CD4-positive, alpha-beta T cell treated with Interleukin-4 for 4 hours (primary cell): ENCODE results near the gene MMP20.
A peak's percentile ranks its signal among the peaks of the same experiment; 100 is the strongest.

ENCODE experiments used
- DNase-seq: peaks from one replicate; pipeline ENCODE4 v3.0.0-alpha.2; 2020

Gene MMP20

DNA sequence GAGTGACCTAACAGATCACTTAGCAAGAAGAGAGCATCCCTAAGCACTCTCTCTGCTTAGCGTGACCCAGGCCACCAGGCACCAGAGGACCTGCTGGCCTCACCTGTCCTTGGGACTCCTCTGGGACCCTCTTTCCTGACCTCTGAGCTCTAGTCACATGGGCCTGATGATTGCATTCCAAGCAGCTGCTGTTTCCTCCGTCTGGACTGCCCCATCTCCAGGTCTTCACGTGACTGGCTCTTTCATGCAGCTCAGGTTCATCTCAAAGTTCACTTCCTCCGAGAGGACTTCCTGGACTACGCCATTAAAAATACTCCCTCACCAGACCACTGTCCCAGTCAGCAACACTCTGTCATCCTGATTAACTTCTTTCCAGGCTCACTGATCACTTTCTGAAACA is 2.9 kb downstream of the MMP20 start:
- DNase-seq = no peak

DNA sequence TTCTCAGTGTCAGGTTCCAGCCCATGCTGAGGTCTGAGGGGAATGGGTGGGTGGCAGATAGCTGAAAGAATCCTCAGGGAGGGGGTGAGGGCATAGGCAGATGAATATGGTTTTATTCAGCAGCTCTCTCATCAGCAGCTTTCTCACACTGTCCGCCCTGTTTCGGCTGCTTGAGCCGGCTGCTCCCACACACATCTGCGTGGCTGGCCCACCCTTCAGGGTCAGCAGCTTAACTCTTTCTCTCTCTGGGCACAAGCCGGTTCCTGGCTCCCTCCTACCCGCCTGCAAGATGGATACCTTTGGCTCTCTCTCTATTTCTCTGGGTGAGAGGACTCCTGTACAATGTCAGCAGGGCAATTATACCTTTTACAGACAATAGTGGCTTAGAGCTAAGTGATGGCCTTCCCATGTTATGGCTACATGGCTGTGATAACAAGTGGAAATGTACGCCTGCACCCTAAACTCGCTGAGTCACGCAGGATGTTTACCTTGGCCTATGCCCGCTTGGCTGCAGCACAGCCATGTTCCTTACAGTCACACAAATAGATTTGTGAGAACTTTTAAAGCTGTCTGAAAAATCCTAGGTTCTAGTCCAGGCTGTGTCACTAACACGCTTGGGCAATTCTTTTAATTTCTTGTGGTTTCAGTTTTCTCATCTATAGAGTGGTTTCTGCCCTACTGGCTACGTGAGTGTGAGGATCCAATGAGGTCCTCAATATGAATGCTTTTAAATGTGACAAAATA is 4.1 kb downstream of the MMP20 start:
- DNase-seq = no peak

DNA sequence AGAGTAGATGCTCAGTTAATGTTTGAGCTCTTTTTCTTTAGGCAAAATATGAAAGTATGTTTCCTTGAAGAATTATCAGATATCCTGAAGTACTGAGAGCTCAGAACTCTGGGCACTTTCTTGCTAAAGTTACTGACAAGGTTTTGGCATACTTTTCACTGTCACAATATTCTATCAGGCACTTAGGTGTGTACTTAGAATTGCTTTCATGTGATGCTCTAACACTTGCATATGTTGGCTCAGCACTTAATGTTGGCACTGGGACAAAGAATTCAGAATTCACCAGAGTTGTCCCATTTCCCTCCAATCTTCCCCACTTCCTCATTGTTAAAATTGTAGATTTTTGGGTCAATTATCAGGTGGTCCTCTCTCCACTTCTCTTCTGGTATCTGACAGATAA is 5.0 kb downstream of the MMP20 start:
- DNase-seq = no peak

DNA sequence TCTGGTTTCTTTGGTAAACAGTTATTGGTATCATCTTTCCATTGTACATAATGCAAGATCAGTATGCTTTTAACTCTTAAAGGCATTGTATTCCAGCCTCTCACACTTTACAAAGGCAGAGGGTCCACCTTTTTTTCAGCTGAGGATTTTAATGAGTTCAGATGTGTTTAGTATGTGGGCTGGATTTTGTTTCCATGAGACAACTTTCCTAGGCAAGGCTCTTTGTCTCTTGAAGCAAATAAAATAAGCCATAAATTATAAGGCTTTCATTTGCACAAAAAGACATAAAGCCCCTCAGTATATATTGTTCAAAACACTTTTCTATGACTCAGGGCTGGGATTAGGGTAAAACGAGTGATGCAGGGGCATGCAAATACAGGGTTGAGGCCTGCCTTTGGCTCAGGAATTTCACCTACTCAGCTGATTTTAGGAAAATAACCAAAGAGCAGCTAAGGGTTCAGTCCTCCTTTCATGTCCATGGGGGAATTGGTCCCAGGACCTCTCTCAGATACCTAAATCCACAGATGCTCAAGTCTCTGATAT is 7.6 kb downstream of the MMP20 start:
- no peak for DNase-seq

DNA sequence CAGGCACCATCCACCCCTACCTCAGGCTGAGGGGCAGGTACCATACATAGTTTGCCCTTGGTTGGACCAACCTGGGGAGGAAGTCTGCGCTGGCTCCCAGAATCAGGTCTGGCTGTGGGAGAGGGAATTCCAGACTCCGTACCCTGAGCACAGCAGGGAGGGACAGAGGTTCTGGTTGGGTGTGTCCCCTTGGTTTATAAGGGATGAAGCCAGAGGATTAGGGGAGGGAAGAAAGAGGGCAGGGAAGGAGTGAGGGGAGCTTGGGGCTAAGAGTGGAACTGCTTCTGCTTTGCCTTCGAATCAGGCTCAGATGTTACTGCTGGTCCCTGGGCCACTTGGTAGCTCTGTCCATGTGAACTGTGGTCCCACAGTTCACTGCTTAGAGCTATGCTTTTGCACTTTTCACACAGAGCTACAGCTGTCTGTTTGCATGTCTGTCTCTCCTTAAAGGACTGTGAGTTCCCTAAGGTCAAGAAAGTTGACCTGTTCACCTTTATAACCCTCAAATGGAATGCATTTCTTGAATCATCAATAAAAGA is 9.2 kb downstream of the MMP20 start:
- DNase-seq = no peak

DNA sequence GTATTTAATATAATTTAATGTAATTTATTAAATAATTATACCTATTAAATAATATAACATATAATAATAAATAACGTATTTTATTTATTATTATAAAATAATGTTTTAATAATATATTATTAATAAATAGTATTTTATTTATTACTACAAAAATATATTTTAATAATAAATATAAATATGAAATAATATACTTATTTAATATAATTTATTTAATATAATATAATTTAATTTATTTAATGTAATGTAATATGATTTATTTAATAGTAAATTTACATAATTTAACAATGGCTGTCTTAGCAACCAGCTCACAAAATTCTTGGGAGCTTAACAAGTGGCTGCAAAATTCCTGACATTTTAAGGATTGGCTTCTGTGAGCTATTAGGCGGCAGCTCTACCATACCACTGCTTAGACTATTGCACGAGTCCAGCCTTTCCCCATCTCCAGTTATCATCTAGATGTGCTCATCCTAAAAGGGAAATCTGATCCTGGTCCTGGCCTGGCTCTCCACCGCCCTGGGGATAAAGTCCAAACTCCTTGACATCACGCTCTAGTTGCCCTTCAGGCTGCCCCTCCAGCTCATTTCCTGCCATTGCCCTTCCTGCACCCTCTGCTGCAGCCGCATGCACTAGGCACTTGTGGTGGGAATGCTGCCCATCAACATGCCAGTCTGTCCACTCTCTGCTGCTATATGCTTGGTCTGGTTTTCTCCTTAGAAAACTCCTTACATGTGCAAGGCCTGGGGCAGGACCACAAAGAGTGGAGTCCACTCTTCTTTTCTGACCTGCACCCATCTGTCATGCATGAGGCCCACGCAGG is 9.8 kb downstream of the MMP20 start:
- DNase-seq = no peak

DNA sequence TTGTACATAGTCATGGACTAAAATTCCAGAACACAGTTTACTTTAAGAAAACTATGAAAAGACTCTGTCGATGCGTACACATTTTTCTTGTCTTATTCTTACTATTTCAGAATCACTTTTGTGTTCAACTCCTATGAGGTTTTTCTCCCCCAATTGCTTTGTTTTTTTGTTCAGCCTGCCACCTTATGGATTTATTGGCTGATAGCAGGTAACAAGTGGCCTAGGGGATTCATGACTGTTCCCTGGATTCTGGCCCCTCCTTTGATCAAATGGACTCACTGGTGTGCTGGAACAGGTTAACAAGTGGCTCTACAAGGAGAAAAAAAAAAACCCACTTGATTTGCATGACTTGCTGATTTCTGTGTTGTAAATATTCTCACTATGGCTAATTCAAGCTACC is 10.6 kb downstream of the MMP20 start:
- no peak for DNase-seq

DNA sequence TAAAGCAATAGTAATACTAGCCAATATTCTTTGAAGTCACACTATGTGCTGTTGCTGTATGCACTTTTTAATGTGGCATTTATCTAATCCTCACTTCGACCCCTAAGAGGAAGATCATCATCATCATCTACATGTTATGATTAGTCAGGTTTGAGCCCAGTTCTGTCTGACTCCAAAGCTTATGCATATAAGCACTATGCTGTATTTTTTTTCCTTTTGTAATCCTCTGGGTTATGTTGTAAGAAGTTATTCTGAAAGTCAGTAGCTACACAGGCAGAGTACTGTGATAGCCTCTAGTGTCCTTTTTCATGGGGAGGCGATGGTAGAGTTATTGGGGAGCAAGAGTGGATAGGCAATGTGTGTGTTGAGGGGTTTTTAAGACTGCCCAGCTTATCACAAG is 11.1 kb downstream of the MMP20 start:
- DNase-seq = no peak

DNA sequence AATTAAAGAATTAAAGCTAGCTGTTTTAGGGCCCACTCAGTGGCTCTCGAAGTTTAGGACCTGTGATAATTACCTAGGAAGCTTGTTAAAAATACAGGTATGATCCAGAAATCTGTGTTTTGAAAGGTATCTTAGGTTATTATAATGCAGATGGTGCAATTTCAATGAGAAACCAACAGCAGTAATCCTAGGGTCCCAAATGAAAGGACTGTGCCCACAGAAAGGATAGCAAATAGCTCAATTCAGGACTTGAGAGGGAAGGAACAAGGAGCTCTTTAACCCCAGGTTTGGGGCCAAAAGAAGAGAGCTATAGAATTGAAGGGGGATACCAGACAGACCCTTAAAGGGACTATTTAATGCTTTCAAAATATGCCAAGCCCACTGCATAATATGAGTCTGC is 11.7 kb downstream of the MMP20 start:
- no peak for DNase-seq

DNA sequence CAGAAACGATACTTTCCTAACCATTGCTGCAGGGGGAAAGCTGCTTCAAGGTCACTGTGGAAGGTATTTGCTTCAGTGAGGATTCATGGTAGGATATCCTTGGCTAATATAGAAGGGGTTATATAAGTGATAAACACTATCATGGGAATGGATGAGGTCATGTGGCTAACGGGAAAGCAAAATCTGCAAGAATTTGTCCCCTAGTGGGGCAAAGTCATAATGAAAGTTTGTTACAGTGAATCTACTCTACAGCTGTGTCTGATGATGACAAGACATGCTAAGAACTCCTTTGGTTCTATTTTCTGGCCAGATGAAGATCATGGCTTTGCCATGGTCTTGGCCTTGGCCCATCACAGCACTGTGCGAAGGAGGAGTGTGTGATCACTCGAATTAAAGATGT is 13.8 kb downstream of the MMP20 start:
- DNase-seq = no peak

DNA sequence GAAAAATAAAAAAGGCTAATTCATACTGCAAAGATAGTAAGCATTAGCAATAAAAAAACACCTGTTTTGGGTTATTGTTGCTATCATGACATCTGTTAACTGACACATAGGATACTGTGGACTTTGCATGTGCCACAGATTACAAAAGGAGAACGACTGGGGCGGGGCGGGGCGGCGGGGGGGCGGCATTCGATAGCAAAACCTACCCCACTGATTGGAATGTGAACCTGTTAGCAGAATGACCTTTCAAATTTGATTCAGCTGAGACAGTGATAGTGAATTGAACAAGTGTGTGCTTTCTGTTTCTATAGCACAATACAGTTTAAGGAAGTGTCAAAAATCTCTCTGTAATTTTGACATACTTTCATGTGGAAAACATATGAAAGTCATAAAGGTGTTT is 14.9 kb downstream of the MMP20 start:
- DNase-seq = no peak

DNA sequence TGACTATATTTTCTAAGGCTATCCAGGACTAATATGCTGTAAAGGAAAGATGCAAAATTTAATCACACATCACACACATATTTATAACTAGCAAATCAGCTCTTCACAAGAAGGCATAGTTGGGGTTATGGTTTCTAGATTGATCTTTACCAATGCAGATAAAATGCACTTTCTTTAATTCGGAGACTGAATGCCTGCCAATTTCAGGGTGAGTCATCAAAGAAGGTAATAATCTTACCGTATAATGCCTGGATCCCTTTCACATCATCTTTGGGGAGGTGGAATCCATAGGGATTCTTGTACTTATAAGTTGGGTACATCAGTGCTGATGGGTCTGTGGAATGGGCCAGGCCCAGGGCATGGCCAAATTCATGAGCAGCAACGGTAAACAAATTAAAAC is 16.4 kb downstream of the MMP20 start:
- no peak for DNase-seq

DNA sequence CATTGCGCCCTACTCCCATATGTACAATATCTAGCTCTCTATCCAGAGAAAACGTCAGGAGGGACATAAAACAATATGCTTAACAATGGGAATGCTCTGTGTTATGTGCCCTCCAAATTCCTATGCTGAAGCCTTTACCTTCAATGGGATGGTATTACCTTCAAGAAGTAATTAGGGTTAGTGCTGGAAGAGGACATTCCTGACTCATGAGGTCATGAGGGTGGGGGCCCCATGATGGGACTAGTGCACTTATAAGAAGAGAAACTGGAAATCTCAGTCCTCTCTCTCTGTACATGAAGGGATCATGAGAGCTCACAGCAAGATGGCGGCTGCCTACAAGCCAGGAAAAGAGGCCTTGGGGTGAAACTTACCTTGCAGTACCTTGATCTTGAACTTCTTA is 20.3 kb downstream of the MMP20 start:
- no peak for DNase-seq

DNA sequence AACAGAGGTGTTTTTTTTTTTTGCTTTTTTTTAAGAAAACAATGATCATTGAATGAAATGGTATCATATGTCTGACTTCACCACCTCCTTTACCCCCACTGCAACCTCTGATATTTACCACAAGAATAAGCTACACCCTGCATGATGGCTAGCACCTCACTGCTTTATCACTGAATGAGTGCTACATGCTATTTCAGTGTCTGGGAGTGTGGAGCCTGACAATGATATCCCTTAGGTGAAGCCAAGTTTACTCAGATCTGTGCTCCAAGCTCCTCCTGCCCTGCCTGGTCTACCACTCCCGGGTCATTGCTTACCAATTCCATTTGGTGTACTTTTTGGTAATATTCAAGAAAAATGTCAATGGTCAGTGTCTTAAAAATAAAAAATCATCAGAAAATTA is 21.1 kb downstream of the MMP20 start:
- DNase-seq = no peak

DNA sequence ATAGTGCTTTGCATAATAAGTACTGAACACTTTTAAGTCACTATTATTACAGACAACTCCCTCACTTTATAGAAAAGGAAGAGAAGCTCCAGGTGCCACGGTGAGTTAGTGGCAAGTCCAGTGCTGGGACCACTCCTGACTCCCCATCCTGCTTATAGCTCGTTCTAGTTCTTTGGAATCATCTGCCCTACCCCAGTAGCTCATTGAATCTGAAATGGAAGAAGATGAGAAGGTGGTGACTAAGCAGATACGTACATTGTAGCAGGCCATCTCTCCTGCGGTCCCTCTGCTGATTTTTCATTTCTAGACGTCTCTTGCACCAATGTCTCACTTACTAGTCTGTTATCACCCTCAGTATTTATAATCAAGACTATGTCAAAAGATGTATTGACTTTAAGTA is 21.6 kb downstream of the MMP20 start:
- no peak for DNase-seq

DNA sequence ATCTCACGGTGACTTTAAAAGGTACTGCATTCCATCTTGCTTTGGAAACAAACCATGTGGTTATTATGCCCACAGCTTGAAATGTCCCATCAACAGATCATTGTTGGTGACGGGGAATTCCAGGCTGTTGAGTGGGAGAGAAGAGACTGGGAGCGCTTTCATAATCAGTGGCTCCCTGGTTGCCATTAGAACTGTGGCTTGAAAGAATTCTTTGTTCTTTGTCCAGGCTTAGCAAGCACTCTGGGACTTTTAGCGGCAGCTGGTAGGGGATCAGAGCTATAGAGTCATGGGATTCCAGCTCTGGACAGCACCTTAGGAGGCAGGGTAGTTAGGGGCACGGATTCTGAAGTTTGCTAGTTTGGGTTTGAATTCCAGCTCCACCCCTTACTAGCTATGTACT is 22.0 kb downstream of the MMP20 start:
- no peak for DNase-seq

DNA sequence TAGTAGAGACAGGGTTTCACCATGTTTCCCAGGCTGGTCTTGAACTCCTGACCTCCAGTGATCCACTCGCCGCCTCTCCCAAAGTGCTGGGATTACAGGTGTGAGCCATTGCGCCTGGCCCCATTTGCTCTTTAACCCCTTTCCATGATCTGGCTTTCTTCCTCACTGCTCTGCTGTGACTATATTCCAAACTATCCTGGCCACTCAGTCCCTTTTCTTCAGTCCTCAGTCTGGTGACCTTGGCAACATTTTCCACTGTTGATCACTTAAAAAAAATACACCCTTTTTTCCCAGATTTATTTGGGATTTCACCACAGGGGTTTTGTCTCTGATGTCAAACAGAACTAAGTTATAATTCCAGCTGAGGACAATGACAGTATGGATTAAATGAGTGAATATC is 24.5 kb downstream of the MMP20 start:
- no peak for DNase-seq

DNA sequence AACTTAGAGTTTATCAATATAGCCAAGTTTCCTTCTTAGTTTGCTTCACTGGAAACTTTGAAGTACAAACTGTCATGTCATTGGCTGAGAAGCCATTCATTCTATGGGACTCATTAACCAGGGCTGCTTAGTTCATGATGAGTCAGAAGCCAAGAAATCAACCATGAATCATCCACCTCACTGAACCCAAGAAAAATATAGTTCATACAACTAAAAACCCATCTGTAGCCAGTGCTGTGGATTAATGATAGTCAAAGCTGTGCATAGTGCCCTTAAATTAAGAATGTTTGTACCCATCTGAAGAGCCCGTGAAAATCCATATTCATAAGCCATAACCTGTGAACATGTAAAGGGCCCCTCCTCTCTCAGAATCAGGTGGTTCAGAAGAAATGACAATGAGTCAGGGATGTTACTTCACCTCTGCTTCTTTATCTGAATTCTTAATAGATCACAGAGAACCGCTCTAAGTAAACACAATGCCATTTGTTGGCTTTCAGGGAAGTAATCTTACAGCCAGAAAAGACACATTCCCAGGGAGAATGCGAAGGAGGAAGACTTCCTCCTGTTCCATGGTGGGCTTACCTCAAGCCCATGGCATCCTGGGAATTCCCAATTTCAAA is 25.4 kb downstream of the MMP20 start:
- DNase-seq = peak; percentile 12

DNA sequence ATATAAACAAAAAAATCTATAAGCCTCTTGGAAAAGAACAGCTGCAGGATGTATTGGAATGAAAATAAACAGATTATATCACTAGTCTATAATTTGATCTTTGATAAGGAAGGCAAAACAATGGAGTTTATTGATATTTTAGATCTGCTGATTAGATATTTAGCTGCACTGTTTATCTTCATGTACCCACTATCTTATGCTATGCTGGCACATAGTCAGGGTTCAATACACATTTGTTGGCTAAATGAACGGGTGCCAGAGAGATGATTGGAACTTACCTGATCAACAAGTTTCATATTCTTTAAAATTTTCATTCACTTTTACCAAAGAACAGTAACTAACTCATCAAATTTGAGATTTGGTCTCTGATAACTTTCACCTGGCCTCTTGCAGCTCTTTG is 26.9 kb downstream of the MMP20 start:
- DNase-seq = no peak

DNA sequence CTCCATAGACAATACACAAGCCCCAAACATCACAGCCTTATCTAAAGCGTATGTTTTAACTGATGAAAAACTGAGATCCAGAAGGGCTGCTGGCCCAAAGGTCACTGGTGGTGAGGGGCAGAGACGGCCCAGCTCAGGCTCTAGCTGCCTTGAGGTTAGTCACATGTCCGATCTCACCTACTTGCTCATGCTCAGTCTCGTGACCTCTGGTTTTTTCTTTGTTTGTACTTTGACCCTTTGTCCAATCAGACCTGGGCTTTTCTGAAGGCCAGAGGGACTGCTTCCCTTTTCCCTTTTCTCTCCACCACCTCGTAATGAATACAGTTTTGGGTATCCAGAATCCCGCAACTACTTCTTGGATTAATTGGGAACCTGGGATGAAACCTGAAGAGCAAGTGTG is 28.6 kb downstream of the MMP20 start:
- DNase-seq = no peak

DNA sequence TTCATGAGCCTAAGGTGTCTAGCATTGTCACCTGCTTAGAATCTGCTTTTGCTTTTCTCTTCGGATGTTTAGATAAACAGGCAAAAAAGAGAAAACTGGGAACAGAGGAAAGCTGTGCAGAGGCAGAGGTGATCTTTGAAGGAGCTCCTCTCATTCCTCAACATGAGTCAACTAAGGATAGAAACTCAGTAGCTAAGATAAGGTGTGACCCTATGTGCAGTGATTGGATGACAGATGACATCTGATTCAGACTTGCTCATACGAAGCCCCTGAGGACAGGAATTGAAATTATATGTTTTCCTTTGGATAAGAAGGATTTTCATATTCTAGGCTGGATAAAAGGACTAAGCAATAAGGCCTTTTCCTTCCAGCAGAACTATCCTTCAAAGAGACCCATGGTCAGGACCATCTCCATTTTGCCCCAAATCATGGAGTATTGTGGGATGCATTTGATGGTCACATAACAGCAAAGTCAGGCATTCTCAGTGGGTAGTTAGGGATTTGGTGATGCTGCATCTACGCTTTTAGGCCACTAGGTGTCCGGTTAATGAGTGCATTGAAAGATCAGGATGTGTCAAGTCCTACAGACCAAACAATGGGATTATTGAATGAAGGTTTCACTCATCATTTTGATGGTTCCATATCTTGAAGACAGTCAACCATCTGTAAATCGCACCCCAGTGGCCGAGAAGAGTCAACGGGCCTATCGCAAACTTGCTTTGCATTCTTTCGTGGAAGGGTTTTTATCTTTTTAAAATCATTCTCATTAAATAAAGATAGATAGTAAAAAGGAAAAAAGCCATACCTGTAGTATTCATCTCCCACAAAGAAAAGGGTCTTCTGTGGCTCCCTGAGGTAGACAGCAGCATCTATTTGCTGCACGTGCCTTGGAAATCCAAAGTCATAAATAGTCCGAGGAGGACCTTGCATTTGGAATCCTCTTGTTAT is 32.2 kb downstream of the MMP20 start:
- no peak for DNase-seq

DNA sequence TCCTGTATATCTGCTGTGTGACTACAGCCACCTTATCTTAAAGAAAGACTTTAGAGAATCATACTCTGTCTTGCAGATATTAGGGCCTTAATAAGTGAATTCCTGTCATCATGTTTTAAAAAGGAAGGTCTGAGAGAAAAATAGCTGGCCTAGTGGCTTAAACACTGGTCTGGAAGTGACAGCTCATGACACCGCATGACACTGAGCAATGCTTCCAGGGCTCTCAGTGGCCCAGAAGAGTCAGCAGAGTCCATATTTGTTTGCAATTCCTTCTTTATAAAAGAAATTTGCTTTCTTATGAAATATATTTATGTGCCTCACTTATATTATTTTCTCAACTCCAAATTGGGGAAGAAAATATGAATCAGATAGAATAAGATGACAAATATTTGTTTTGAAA is 33.0 kb downstream of the MMP20 start:
- DNase-seq = no peak
